Stimulated activated CD8-positive, alpha-beta memory T cell treated with anti-CD3 and anti-CD28 coated beads, Interleukin-15, amount 100 ng/mL, for 48 hours (primary cell): ENCODE data around the gene UFM1.
"Not testable (repeated sequence)": the region's sequence is repeated elsewhere in the genome, so short reads cannot be mapped to it uniquely, and the experiment has no call there.

Experiments
- DNase-seq, 2 donors: peaks; one replicate each; pipeline ENCODE4 v3.0.0-alpha.2; 2020; ENCODE audit warnings: low read depth in 2 of 2

The UFM1 gene

GRCh38 chr13:38349390-38350113 is at the start of gene UFM1:
UFM1 (plus strand) TSS chr13:38349851; CDS start chr13:38349920, 69 bp downstream.
- DNase-seq: peak; percentile 76 to 79

- DNase-seq: no peak
These were observed 48.4 kb upstream of the UFM1 start for GRCh38 chr13:38301236-38301635.

- no peak for DNase-seq
These were observed 45.8 kb upstream of the UFM1 start for GRCh38 chr13:38303816-38304320.

- no peak for DNase-seq
These were observed 40.9 kb upstream of the UFM1 start for GRCh38 chr13:38308736-38309135.

GRCh38 chr13:38309397-38309796 is 40.3 kb upstream of the UFM1 start:
- DNase-seq: no peak

- not testable (repeated sequence) for DNase-seq
These were observed 38.5 kb upstream of the UFM1 start for GRCh38 chr13:38311175-38311574.

GRCh38 chr13:38316129-38316528 is 33.5 kb upstream of the UFM1 start:
- no peak for DNase-seq

GRCh38 chr13:38321654-38322053 is 28.0 kb upstream of the UFM1 start:
- DNase-seq: no peak

- no peak for DNase-seq
These were observed 24.2 kb upstream of the UFM1 start for GRCh38 chr13:38325426-38325825.

- no peak for DNase-seq
These were observed 21.0 kb upstream of the UFM1 start for GRCh38 chr13:38328699-38329098.

GRCh38 chr13:38334845-38335244 is 14.8 kb upstream of the UFM1 start:
- DNase-seq: no peak

- no peak for DNase-seq
These were observed 11.6 kb upstream of the UFM1 start for GRCh38 chr13:38338089-38338488.

GRCh38 chr13:38340624-38341023 is 9.0 kb upstream of the UFM1 start:
- no peak for DNase-seq

GRCh38 chr13:38341149-38341692 is 8.4 kb upstream of the UFM1 start:
- DNase-seq: no peak

- DNase-seq: no peak
These were observed 2.9 kb upstream of the UFM1 start for GRCh38 chr13:38346764-38347163.

- peak in 1 of 2 donors; percentile 2 for DNase-seq
These were observed 726 bp upstream of the UFM1 start for GRCh38 chr13:38348861-38349389.

GRCh38 chr13:38350114-38350617 is 515 bp downstream of the UFM1 start:
- peak; percentile 15 to 34 for DNase-seq

- DNase-seq: no peak
These were observed 6.0 kb downstream of the UFM1 start for GRCh38 chr13:38355595-38356119.

GRCh38 chr13:38358684-38359083 is 9.0 kb downstream of the UFM1 start:
- no peak for DNase-seq

GRCh38 chr13:38361542-38362262 is 12.1 kb downstream of the UFM1 start:
- no peak for DNase-seq

- no peak for DNase-seq
These were observed 13.6 kb downstream of the UFM1 start for GRCh38 chr13:38363219-38363618.

GRCh38 chr13:38363746-38364145 is 14.1 kb downstream of the UFM1 start:
- DNase-seq: not testable (repeated sequence)
